ENCODE results near the gene ZNF595.
"Not testable (repeated sequence)": the region's sequence is repeated elsewhere in the genome, so short reads cannot be mapped to it uniquely, and the experiment has no call there.

The ZNF595 gene

GRCh38 chr4:52804-53479, at the start of gene ZNF595:
Gene ZNF595 (plus strand): TSS chr4:53321. CDS start chr4:53489, 168 bp downstream.
- DNase-seq (ENCODE audit: low read depth, low spot score) = not testable (repeated sequence)

- DNase-seq (ENCODE audit: low read depth, low spot score) = not testable (repeated sequence)
Measured at GRCh38 chr4:9937-10870, 42.9 kb upstream of the ZNF595 start.

- DNase-seq (ENCODE audit: low read depth, low spot score) = not testable (repeated sequence)
Measured at GRCh38 chr4:11095-11815, 41.9 kb upstream of the ZNF595 start.

GRCh38 chr4:11816-12417, 41.2 kb upstream of the ZNF595 start:
- not testable (repeated sequence) for DNase-seq (ENCODE audit: low read depth, low spot score)

- DNase-seq (ENCODE audit: low read depth, low spot score) = not testable (repeated sequence)
Measured at GRCh38 chr4:18128-18527, 35.0 kb upstream of the ZNF595 start.

GRCh38 chr4:18589-18988, 34.5 kb upstream of the ZNF595 start:
- not testable (repeated sequence) for DNase-seq (ENCODE audit: low read depth, low spot score)

- not testable (repeated sequence) for DNase-seq (ENCODE audit: low read depth, low spot score)
Measured at GRCh38 chr4:22882-23281, 30.2 kb upstream of the ZNF595 start.

- DNase-seq (ENCODE audit: low read depth, low spot score) = not testable (repeated sequence)
Measured at GRCh38 chr4:24359-24758, 28.8 kb upstream of the ZNF595 start.

GRCh38 chr4:27501-27900, 25.6 kb upstream of the ZNF595 start:
- DNase-seq (ENCODE audit: low read depth, low spot score) = not testable (repeated sequence)

- DNase-seq (ENCODE audit: low read depth, low spot score) = not testable (repeated sequence)
Measured at GRCh38 chr4:28767-29542, 24.2 kb upstream of the ZNF595 start.

GRCh38 chr4:33314-33713, 19.8 kb upstream of the ZNF595 start:
- not testable (repeated sequence) for DNase-seq (ENCODE audit: low read depth, low spot score)

- DNase-seq (ENCODE audit: low read depth, low spot score) = not testable (repeated sequence)
Measured at GRCh38 chr4:36559-37415, 16.3 kb upstream of the ZNF595 start.

- not testable (repeated sequence) for DNase-seq (ENCODE audit: low read depth, low spot score)
Measured at GRCh38 chr4:38202-38601, 14.9 kb upstream of the ZNF595 start.

GRCh38 chr4:43375-43774, 9.7 kb upstream of the ZNF595 start:
- not testable (repeated sequence) for DNase-seq (ENCODE audit: low read depth, low spot score)

- not testable (repeated sequence) for DNase-seq (ENCODE audit: low read depth, low spot score)
Measured at GRCh38 chr4:51253-51652, 1.9 kb upstream of the ZNF595 start.

- not testable (repeated sequence) for DNase-seq (ENCODE audit: low read depth, low spot score)
Measured at GRCh38 chr4:51655-52277, 1.4 kb upstream of the ZNF595 start.

- not testable (repeated sequence) for DNase-seq (ENCODE audit: low read depth, low spot score)
Measured at GRCh38 chr4:53521-53920, 400 bp downstream of the ZNF595 start.

- DNase-seq (ENCODE audit: low read depth, low spot score) = not testable (repeated sequence)
Measured at GRCh38 chr4:64733-65132, 11.6 kb downstream of the ZNF595 start.

- DNase-seq (ENCODE audit: low read depth, low spot score) = no peak
Measured at GRCh38 chr4:71830-72229, 18.7 kb downstream of the ZNF595 start.

Measured in smooth muscle cell of the brain vasculature (primary cell).